ENCODE measurements around the gene C2orf72.

Gene C2orf72

GRCh38 chr2:231069379-231070054 is 32.2 kb downstream of the C2orf72 start:
- DNase-seq (ENCODE audit: low read depth), result no peak

GRCh38 chr2:231084565-231084964 is 47.2 kb downstream of the C2orf72 start:
- no peak for DNase-seq (ENCODE audit: low read depth)

GRCh38 chr2:231088754-231089153 is 51.4 kb downstream of the C2orf72 start:
- DNase-seq (ENCODE audit: low read depth), result no peak

- no peak for DNase-seq (ENCODE audit: low read depth)
Observed at GRCh38 chr2:231093933-231094332, 56.6 kb downstream of the C2orf72 start.

DNA sequence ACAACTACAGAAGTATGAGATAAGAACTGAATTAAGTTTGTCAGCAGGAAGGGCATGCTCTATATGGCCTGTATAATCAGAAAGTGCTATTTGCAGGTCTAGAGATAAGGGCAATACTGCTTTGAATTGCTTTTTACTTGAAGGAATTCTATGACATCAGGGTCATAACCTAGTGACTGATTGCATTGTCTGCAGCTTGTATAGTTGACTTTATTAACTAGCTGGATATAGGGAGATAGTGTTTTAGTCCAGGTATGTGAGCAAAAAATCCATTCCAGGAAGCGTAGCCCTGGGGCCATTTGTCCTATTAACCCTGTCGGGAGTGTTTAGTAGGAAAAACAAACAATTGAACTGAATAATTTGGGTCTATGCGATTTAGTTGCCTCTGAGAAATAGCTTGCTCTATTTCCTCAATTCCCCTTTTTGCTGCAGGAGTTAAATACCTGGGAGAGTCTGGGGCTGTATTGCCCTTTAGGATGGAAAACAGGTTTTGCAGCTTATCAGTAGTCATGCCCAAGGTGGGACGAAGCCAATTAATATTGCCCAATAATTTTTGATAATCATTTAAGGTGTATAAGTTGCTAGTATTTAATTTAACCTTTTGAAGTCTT is 57.5 kb downstream of the C2orf72 start:
- DNase-seq (ENCODE audit: low read depth), result no peak

All from CMK (cell line).